Prostate gland (tissue), 2 donors: ENCODE measurements around the gene NLRP11.

Experiments used
- POLR2A ChIP-seq: fragments of 450-650 bp; IDR thresholded peaks from one replicate; pipeline ENCODE4 v1.6.1; 2016; ENCODE audit warnings: antibody characterized with exemption, mild to moderate bottlenecking
- POLR2AphosphoS5 ChIP-seq: sonication (generic); formaldehyde crosslinking; IDR thresholded peaks from one replicate; pipeline ENCODE4 v1.6.1; 2017; ENCODE audit warnings: antibody characterized with exemption
- TF ChIP-seq, protein P1 (sequence below), 4 experiments: fragments of 200-600 bp in 2 of 4; fragments of 450-650 bp in 2 of 4; sonication (generic) in 2 of 4; IDR thresholded peaks; 1 replicate in 3 of 4; 2 replicates in 1 of 4; pipeline ENCODE4 v1.5.1; 2016 to 2019; ENCODE audit warnings: antibody characterized with exemption in 4 of 4, mild to moderate bottlenecking in 2 of 4, moderate library complexity in 2 of 4

DNA sequence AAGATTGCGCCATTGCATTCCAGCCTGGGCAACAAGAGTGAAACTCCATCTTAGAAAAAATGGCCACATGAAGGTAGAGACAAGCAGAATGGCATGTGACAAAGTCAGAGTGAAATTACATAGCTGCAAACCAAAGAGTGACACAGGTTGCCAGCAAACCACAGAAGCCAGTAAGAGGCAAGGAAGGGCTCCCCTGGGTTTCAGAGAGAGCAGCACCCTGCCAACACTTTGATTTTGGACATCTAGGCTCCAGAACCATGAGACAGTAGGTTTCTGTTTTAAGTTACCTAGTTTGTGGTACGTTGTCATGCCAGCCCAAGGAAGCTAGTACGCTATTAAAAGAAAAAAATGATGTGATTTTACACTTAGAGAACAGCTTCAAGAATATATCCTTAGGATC is 6.5 kb upstream of the NLRP11 start:
- TF ChIP-seq POLR2A, result no peak
- TF ChIP-seq, protein P1, sequence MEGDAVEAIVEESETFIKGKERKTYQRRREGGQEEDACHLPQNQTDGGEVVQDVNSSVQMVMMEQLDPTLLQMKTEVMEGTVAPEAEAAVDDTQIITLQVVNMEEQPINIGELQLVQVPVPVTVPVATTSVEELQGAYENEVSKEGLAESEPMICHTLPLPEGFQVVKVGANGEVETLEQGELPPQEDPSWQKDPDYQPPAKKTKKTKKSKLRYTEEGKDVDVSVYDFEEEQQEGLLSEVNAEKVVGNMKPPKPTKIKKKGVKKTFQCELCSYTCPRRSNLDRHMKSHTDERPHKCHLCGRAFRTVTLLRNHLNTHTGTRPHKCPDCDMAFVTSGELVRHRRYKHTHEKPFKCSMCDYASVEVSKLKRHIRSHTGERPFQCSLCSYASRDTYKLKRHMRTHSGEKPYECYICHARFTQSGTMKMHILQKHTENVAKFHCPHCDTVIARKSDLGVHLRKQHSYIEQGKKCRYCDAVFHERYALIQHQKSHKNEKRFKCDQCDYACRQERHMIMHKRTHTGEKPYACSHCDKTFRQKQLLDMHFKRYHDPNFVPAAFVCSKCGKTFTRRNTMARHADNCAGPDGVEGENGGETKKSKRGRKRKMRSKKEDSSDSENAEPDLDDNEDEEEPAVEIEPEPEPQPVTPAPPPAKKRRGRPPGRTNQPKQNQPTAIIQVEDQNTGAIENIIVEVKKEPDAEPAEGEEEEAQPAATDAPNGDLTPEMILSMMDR (IDR thresholded peaks at IDR 0.05), result no peak
- TF ChIP-seq POLR2AphosphoS5, result no peak
